ENCODE measurements around the gene SOX6. TPM values are rescaled to one million over a fixed set of nuclear protein-coding genes. Genes with fewer than 3 reads are reported as not detected.

The SOX6 gene
- polyA plus RNA-seq, 1 donor from 2014 or later = 2.2 TPM

DNA sequence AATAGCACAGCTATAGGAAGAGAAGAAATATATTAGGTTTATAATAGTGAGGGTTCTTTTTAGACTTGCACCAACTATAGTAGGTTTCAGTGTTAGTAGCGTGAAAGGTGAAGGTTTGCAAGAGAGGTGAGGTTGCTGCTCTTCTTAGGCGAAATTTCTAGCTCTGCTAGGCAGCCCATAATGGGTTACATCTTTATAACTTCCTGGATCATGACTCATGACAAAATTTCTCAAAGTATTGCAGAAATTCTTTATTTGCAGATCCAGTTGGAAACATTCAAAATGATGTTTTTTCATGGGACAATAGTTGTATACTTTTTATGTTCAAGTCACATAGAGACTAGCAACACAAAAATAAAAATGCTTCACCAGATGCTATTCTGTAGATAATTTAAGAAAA is 260.0 kb downstream of the SOX6 start:
- no peak overlapping the region for H3K4me3 ChIP-seq (ENCODE audit: low read length)
- H3K9me2 ChIP-seq (ENCODE audit: insufficient read depth, low read length) = no peaks in the 10 kb centered on the region
- no peaks in the 10 kb centered on the region for H3K79me2 ChIP-seq (replicated peaks; ENCODE audit: insufficient read depth, low read length)
- H3K27ac ChIP-seq (ENCODE audit: low read length) = no peak overlapping the region
- no peaks in the 10 kb centered on the region for H3K27me3 ChIP-seq (ENCODE audit: insufficient read depth, low read depth, low read length)
- no peak overlapping the region for H3K4me2 ChIP-seq (ENCODE audit: low read length)
- no peaks in the 10 kb centered on the region for H4K20me1 ChIP-seq (ENCODE audit: insufficient read depth)
- no peak overlapping the region for H2AFZ ChIP-seq (ENCODE audit: low read depth, low read length)
- H3K36me3 ChIP-seq (ENCODE audit: insufficient read depth, low read length) = no peaks in the 10 kb centered on the region
- H3F3A ChIP-seq (ENCODE audit: insufficient read depth, low read length, poor library complexity, severe bottlenecking) = peaks cover 2% of the 10 kb centered on the region
- TF ChIP-seq TAF1 (IDR thresholded peaks at IDR 0.05; ENCODE audit: low read depth) (no peak), EZH2 (IDR thresholded peaks at IDR 0.05; ENCODE audit: borderline replicate concordance, insufficient read depth, low read length, poor library complexity, severe bottlenecking) (no peak), MXI1 (conservative IDR thresholded peaks at IDR 0.05; ENCODE audit: poor library complexity, severe bottlenecking) (no peak), POLR2AphosphoS5 (IDR thresholded peaks at IDR 0.05) (no peak), EP300 (conservative IDR thresholded peaks at IDR 0.05; ENCODE audit: poor library complexity, severe bottlenecking) (no peak), RAD21 (conservative IDR thresholded peaks at IDR 0.05) (no peak), SMC3 (conservative IDR thresholded peaks at IDR 0.05; ENCODE audit: poor library complexity) (no peak)
- TF ChIP-seq, protein P1, sequence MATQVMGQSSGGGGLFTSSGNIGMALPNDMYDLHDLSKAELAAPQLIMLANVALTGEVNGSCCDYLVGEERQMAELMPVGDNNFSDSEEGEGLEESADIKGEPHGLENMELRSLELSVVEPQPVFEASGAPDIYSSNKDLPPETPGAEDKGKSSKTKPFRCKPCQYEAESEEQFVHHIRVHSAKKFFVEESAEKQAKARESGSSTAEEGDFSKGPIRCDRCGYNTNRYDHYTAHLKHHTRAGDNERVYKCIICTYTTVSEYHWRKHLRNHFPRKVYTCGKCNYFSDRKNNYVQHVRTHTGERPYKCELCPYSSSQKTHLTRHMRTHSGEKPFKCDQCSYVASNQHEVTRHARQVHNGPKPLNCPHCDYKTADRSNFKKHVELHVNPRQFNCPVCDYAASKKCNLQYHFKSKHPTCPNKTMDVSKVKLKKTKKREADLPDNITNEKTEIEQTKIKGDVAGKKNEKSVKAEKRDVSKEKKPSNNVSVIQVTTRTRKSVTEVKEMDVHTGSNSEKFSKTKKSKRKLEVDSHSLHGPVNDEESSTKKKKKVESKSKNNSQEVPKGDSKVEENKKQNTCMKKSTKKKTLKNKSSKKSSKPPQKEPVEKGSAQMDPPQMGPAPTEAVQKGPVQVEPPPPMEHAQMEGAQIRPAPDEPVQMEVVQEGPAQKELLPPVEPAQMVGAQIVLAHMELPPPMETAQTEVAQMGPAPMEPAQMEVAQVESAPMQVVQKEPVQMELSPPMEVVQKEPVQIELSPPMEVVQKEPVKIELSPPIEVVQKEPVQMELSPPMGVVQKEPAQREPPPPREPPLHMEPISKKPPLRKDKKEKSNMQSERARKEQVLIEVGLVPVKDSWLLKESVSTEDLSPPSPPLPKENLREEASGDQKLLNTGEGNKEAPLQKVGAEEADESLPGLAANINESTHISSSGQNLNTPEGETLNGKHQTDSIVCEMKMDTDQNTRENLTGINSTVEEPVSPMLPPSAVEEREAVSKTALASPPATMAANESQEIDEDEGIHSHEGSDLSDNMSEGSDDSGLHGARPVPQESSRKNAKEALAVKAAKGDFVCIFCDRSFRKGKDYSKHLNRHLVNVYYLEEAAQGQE (IDR thresholded peaks at IDR 0.05; ENCODE audit: borderline replicate concordance) = no peak
- TF ChIP-seq, protein P2, sequence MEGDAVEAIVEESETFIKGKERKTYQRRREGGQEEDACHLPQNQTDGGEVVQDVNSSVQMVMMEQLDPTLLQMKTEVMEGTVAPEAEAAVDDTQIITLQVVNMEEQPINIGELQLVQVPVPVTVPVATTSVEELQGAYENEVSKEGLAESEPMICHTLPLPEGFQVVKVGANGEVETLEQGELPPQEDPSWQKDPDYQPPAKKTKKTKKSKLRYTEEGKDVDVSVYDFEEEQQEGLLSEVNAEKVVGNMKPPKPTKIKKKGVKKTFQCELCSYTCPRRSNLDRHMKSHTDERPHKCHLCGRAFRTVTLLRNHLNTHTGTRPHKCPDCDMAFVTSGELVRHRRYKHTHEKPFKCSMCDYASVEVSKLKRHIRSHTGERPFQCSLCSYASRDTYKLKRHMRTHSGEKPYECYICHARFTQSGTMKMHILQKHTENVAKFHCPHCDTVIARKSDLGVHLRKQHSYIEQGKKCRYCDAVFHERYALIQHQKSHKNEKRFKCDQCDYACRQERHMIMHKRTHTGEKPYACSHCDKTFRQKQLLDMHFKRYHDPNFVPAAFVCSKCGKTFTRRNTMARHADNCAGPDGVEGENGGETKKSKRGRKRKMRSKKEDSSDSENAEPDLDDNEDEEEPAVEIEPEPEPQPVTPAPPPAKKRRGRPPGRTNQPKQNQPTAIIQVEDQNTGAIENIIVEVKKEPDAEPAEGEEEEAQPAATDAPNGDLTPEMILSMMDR (IDR thresholded peaks at IDR 0.05; ENCODE audit: poor library complexity, severe bottlenecking) = no peak
- no peak overlapping the region for H3K9ac ChIP-seq (ENCODE audit: low read length)
- no peaks in the 10 kb centered on the region for H3K9me3 ChIP-seq (ENCODE audit: low read length)

DNA sequence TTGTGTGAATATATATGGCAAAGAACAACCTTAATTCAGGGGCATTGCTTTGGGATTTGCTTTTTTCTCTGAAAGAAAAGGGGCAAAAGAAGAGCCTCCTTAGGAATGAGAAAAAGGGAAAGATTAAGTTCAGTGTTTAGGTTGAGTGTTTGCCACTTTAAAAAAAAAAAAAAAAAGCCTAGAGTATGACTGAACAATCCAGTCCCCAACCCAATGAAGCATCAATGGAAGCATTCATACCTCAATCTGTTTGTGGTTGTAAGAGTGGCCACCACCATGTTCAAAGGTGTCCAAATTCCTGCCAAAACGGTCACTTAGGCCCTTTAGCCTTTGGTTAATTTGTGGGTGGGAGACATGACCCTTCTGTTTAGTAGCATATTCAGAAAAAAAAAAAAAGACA is 260.6 kb downstream of the SOX6 start:
- Histone ChIP-seq H3F3A (ENCODE audit: insufficient read depth, low read length, poor library complexity, severe bottlenecking) (peaks cover 2% of the 10 kb centered on the region), H3K4me2 (ENCODE audit: low read length) (no peak overlapping the region), H3K9me2 (ENCODE audit: insufficient read depth, low read length) (no peaks in the 10 kb centered on the region), H3K27ac (ENCODE audit: low read length) (no peak overlapping the region), H3K4me3 (ENCODE audit: low read length) (no peak overlapping the region), H4K20me1 (ENCODE audit: insufficient read depth) (no peaks in the 10 kb centered on the region), H3K36me3 (ENCODE audit: insufficient read depth, low read length) (no peaks in the 10 kb centered on the region), H2AFZ (ENCODE audit: low read depth, low read length) (no peak overlapping the region), H3K27me3 (ENCODE audit: insufficient read depth, low read depth, low read length) (no peaks in the 10 kb centered on the region), H3K9ac (ENCODE audit: low read length) (no peak overlapping the region), H3K9me3 (ENCODE audit: low read length) (no peaks in the 10 kb centered on the region), H3K79me2 (replicated peaks; ENCODE audit: insufficient read depth, low read length) (no peaks in the 10 kb centered on the region)
- no peak for TF ChIP-seq MXI1 (conservative IDR thresholded peaks at IDR 0.05; ENCODE audit: poor library complexity, severe bottlenecking)
- TF ChIP-seq SMC3 (conservative IDR thresholded peaks at IDR 0.05; ENCODE audit: poor library complexity) = no peak
- no peak for TF ChIP-seq TAF1 (IDR thresholded peaks at IDR 0.05; ENCODE audit: low read depth)
